WI38 (cell line): ENCODE measurements around the gene ZSWIM6.

ENCODE experiments used
- H3K4me3 ChIP-seq: 2 replicates; pipeline ENCODE4 v1.5.1; 2011; ENCODE audit warnings: low read depth, mild to moderate bottlenecking, control low read depth, low read length
- CTCF ChIP-seq: IDR thresholded peaks from 2 replicates; pipeline ENCODE4 v1.5.1; 2012; ENCODE audit warnings: low read depth, mild to moderate bottlenecking, control low read depth, low read length

The ZSWIM6 gene

GRCh38 chr5:61307191-61307590, 24.9 kb upstream of the ZSWIM6 start:
- H3K4me3 ChIP-seq = peak overlapping the region; percentile 30
- TF ChIP-seq CTCF = no peak

- no peak for TF ChIP-seq CTCF
- no peak overlapping the region for H3K4me3 ChIP-seq
Measured at GRCh38 chr5:61307611-61308010, 24.4 kb upstream of the ZSWIM6 start.

GRCh38 chr5:61308712-61309111, 23.3 kb upstream of the ZSWIM6 start:
- TF ChIP-seq CTCF = no peak
- H3K4me3 ChIP-seq = no peak overlapping the region

- no peak overlapping the region for H3K4me3 ChIP-seq
- no peak for TF ChIP-seq CTCF
Measured at GRCh38 chr5:61309115-61309514, 22.9 kb upstream of the ZSWIM6 start.

- no peak for TF ChIP-seq CTCF
- H3K4me3 ChIP-seq = no peak overlapping the region
Measured at GRCh38 chr5:61311056-61311610, 20.9 kb upstream of the ZSWIM6 start.

GRCh38 chr5:61311836-61312808, 19.9 kb upstream of the ZSWIM6 start:
- no peak overlapping the region for H3K4me3 ChIP-seq
- no peak for TF ChIP-seq CTCF
